Upper lobe of left lung (tissue), 4 donors: ENCODE data around the gene ZNF639.

ENCODE experiments used
- CTCF ChIP-seq, 6 experiments: fragments of 450-650 bp in 4 of 6; fragments of 200-600 bp in 2 of 6; sonication (generic) in 2 of 6; IDR thresholded peaks; one replicate each; pipeline ENCODE4 v1.5.1; 2016 to 2019; ENCODE audit warnings: antibody characterized with exemption in 6 of 6
- POLR2AphosphoS5 ChIP-seq, 2 donors: sonication (generic); formaldehyde crosslinking; IDR thresholded peaks; one replicate each; pipeline ENCODE4 v1.5.1; 2017; ENCODE audit warnings: antibody characterized with exemption in 2 of 2

DNA sequence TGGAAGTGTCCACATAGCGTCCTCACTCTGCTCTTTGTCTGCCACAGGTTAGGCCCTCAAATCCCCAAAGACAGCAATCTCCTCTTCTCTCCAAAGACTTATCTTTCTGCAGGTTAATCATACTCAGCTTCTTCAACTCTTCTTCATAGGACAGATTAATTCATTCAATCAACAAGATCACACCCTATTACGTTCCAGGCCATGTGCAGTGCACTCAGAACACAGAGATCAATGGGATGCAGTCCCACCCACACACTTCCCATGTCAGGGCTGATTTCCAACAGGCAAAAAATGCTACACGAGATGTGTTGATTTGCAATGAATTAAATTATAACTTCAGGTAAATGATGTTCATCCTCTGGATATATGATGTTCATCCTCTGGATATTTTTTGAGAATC lies 33.5 kb upstream of the ZNF639 start:
- TF ChIP-seq POLR2AphosphoS5 (IDR thresholded peaks at IDR 0.05) (no peak), CTCF (IDR thresholded peaks at IDR 0.05) (no peak)
